Heart right ventricle (tissue), 16 donors: ENCODE results near the gene FAM89A. TPM values are rescaled to one million over a fixed set of nuclear protein-coding genes. Genes with fewer than 3 reads are reported as not detected.
A peak's percentile ranks its signal among the peaks of the same experiment; 100 is the strongest.

Experiments
- ATAC-seq, 8 donors: fragments of 200-7000 bp; cut with Tn5 transposase; one replicate each; pipeline ENCODE4 v1.9.1; 2020; ENCODE audit warnings: mild to moderate bottlenecking in 8 of 8, moderate library complexity in 8 of 8, moderate number of reproducible peaks in 1 of 8
- DNase-seq, 2 donors: peaks; one replicate each; pipeline ENCODE4 v3.0.0-alpha.2; 2020
- H3K27ac ChIP-seq, 10 donors: fragments of 200-600 bp; sonication (generic) in 2 of 10; one replicate each; pipeline versions ENCODE4 v1.5.0 to v1.8.0; 2020 to 2022; ENCODE audit warnings: mild to moderate bottlenecking in 3 of 10
- H3K27me3 ChIP-seq, 7 donors: fragments of 200-600 bp; one replicate each; pipeline ENCODE4 v1.8.0; 2021 to 2022; ENCODE audit warnings: mild to moderate bottlenecking in 2 of 7
- H3K36me3 ChIP-seq, 9 donors: fragments of 200-600 bp; sonication (generic) in 1 of 9; one replicate each; pipeline versions ENCODE4 v1.5.0 to v1.8.0; 2020 to 2022; ENCODE audit warnings: mild to moderate bottlenecking in 2 of 9
- H3K4me1 ChIP-seq, 9 donors: fragments of 200-600 bp; sonication (generic) in 1 of 9; one replicate each; pipeline versions ENCODE4 v1.5.0 to v1.8.0; 2020 to 2022; ENCODE audit warnings: mild to moderate bottlenecking in 4 of 9
- H3K4me3 ChIP-seq, 10 donors: fragments of 200-600 bp; sonication (generic) in 2 of 10; one replicate each; pipeline versions ENCODE4 v1.5.0 to v1.8.0; 2020 to 2022; ENCODE audit warnings: mild to moderate bottlenecking in 7 of 10, moderate library complexity in 2 of 10
- H3K9me3 ChIP-seq, 11 donors: fragments of 200-600 bp in 10 of 11; sonication (generic) in 2 of 11; one replicate each; pipeline versions ENCODE4 v1.5.0 to v1.8.0; 2013 to 2022; ENCODE audit warnings: mild to moderate bottlenecking in 2 of 11, control low read depth in 1 of 11, moderate library complexity in 1 of 11
- CTCF ChIP-seq, 9 donors: fragments of 200-600 bp; sonication (generic) in 2 of 9; IDR thresholded peaks; one replicate each; pipeline versions ENCODE4 v1.5.0 to v1.8.0; 2021 to 2022; ENCODE audit warnings: antibody characterized with exemption in 9 of 9, mild to moderate bottlenecking in 5 of 9, moderate library complexity in 1 of 9
- WGBS, 2 donors: extraction: QIAGEN DNeasy Blood & Tissue Kit; methylation state at CpG; one replicate each; pipeline ENCODE4 v1.1.7; 2013; ENCODE audit warnings: inconsistent platforms in 1 of 2; 5-methylcytosine and 5-hydroxymethylcytosine counted together
- intact Hi-C, 10 donors: fragments of 100-400 bp; cut with DNase I; formaldehyde crosslinking; loops; one replicate each; pipeline versions ENCODE4 v1.11.1 to v1.14.2; 2022
- polyA plus RNA-seq, 2 donors: library from polyadenylated mRNA; stranded (reverse); fragments of 200-250 nt; gene quantifications; one replicate each; pipeline ENCODE4 v1.2.3, GENCODE V29; 2013
- total RNA-seq, 10 donors: library from RNA; stranded (reverse); fragmentation: NEBNext Ultra II Directional in 3 of 10; extraction: Animal tissue kit (Norgen Biotek cat#: 25700) in 3 of 10; gene quantifications; one replicate each; pipeline versions ENCODE4 v1.2.1 to v1.2.4, GENCODE V29; 2021 to 2023
- donor health status: Arrhythmogenic right ventricular cardiomyopathy.
- donor health status: ischemic (EF 13 %, LVEDD 7.1; RV severe dilation, severe dysfunction).
- donor health status: healthy with polysubstance abuse.
- donor health status: DM: no; HTN: yes; CAD: no.
- donor health status: DM: no; HTN: no; CAD: no.
- donor health status: ischemic (EF 25% LVEDD 6.9; RV normal size, moderate dysfunction).
- donor health status: ischemic (EF 25% LVEDD 5.7; RV mildly dilated, moderate dysfunction).
- donor health status: healthy.
- donor health status: DM: yes; HTN: yes; CAD: no.
- donor health status: Ischemic cardiomyopathy.
- donor health status: ischemic (EF 35%, LVEDD 5.7; RV mildly dilated, moderate dysfunction).
- donor health status: nonischemic (EF 11% LVEDD 7.7; RV severe dilation, severe dysfunction).
- donor health status: DM: yes; HTN: yes; CAD: no.
- donor health status: PGD.
- donor health status: ischemic (EF 29% LVEDD 5.4; RV normal size, mild dysfunction).
- donor health status: nonischemic (EF 23%, LVEDD 6.1; RV moderate dilation, normal function).

FAM89A gene
- total and polyA plus RNA-seq, 12 donors = 4.1 to 14.3 (median 5.3) TPM

GRCh38 chr1:230977761-230978490 is 62.1 kb downstream of the FAM89A start:
- Histone ChIP-seq H3K27ac (peak overlapping the region; percentile 72 to 89 (median 78)), H3K36me3 (peaks cover 0 to 31% (median 0%) of the 10 kb centered on the region in 9 donors), H3K27me3 (no peaks in the 10 kb centered on the region), H3K4me1 (peaks cover 5 to 52% (median 30%) of the 10 kb centered on the region in 9 donors), H3K4me3 (peak overlapping the region; percentile 65 to 98 (median 80)), H3K9me3 (no peaks in the 10 kb centered on the region)
- ATAC-seq = peak in 2 of 8 donors; percentile 0 to 13
- 2 to 5% methylated on average over 36 to 52 of the region's 52 CpGs for WGBS, 2 donors
- peak; percentile 34 to 38 for DNase-seq
- intact Hi-C loops = loop anchor here in 1 of 10 donors (5.0 kb wide), 1 partner anchor 59 kb away; no protein-coding TSS in a partner anchor
- TF ChIP-seq CTCF (IDR thresholded peaks at IDR 0.05) = no peak

GRCh38 chr1:230976825-230977747 is 63.0 kb downstream of the FAM89A start:
- no peaks in the 10 kb centered on the region for H3K27me3 ChIP-seq
- ATAC-seq (peak in 4 of 8 donors; percentile 18 to 37 (median 30)), DNase-seq (peak in 1 of 2 donors; percentile 19)
- TF ChIP-seq CTCF (IDR thresholded peaks at IDR 0.05) = no peak
- H3K36me3 ChIP-seq = peaks cover 0 to 24% (median 0%) of the 10 kb centered on the region in 9 donors
- no peaks in the 10 kb centered on the region for H3K9me3 ChIP-seq
- peaks cover 5 to 60% (median 35%) of the 10 kb centered on the region in 9 donors for H3K4me1 ChIP-seq
- peak overlapping the region in 9 of 10 donors; percentile 34 to 85 (median 75) for H3K27ac ChIP-seq
- WGBS, 2 donors = 61 to 70% methylated on average over 14 of the region's 14 CpGs
- intact Hi-C loops = loop anchor here in 1 of 10 donors (5.0 kb wide), 1 partner anchor 60 kb away; no protein-coding TSS in a partner anchor
- H3K4me3 ChIP-seq = peak overlapping the region in 9 of 10 donors; percentile 65 to 98 (median 76)

- Histone ChIP-seq H3K36me3 (peaks cover 0 to 18% (median 0%) of the 10 kb centered on the region in 9 donors), H3K4me3 (no peak overlapping the region), H3K4me1 (peaks cover 5 to 66% (median 35%) of the 10 kb centered on the region in 9 donors), H3K27me3 (no peaks in the 10 kb centered on the region), H3K9me3 (no peaks in the 10 kb centered on the region), H3K27ac (peak overlapping the region in 6 of 10 donors; percentile 72 to 82 (median 76))
- intact Hi-C loops = loop anchor here in 1 of 10 donors (5.0 kb wide), 1 partner anchor 61 kb away; no protein-coding TSS in a partner anchor
- no peak for ATAC-seq
- WGBS, 2 donors = 85 to 90% methylated on average over 4 of the region's 4 CpGs
- no peak for DNase-seq
- TF ChIP-seq CTCF (IDR thresholded peaks at IDR 0.05) = no peak
These were observed 63.7 kb downstream of the FAM89A start for GRCh38 chr1:230976360-230976759.

- intact Hi-C loops = loop anchor here in 1 of 10 donors (5.0 kb wide), 1 partner anchor 62 kb away; no protein-coding TSS in a partner anchor
- peak overlapping the region in 1 of 10 donors; percentile 72 for H3K27ac ChIP-seq
- peaks cover 5 to 63% (median 35%) of the 10 kb centered on the region in 9 donors for H3K4me1 ChIP-seq
- H3K9me3 ChIP-seq = no peaks in the 10 kb centered on the region
- H3K27me3 ChIP-seq = no peaks in the 10 kb centered on the region
- no peak overlapping the region for H3K4me3 ChIP-seq
- DNase-seq = no peak
- H3K36me3 ChIP-seq = peaks cover 0 to 13% (median 0%) of the 10 kb centered on the region in 9 donors
- no peak for TF ChIP-seq CTCF (IDR thresholded peaks at IDR 0.05)
- 91 to 93% methylated on average over 3 of the region's 3 CpGs for WGBS, 2 donors
- no peak for ATAC-seq
These were observed 64.4 kb downstream of the FAM89A start for GRCh38 chr1:230975636-230976035.
